B cell (primary cell): ENCODE results near the gene CPA5.

Experiments used
- CTCF ChIP-seq: fragments of 200-600 bp; IDR thresholded peaks from one replicate; pipeline ENCODE4 v1.8.0; 2022; ENCODE audit warnings: antibody characterized with exemption, mild to moderate bottlenecking
- EZH2 ChIP-seq: IDR thresholded peaks from 2 replicates; pipeline ENCODE4 v1.6.1; 2012; ENCODE audit warnings: borderline replicate concordance, low read depth, mild to moderate bottlenecking, moderate library complexity, low read length; ENCODE audit not compliant: insufficient read depth, poor library complexity, severe bottlenecking

DNA sequence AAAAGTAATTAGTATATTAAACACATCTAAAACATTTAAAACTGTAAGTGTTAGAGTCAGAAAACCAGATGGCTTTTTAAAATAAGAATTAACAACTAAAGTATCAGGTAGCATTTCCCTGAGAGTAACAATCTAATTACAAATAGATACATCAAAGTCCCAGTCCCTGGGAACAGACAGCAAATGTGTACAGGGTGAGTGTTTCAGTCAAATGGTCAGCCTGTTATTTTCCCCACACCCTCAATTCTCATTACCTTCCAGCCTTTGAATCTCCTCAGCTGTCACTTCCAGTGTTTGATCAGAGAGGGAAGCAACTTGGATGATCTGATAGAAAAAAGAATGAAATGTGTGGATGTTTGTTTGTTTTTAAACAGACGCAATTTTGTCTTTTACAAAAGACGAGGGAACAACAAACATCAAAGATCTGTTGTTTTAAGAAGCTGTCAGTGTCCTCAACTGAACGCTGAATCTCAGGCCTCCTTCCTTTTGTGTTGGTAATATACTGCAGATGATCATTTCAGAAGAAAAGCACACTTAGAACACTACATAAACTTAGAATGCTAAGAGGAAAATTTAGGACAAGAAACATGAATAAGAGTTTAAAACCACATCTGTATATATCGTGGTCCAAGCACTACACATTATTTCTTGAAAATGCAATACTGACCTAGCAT is 66.4 kb downstream of the CPA5 start:
- TF ChIP-seq CTCF (no peak), EZH2 (no peak)
